Tibial nerve (tissue), 4 donors: ENCODE data around the gene PRPSAP1. TPM values are rescaled to one million over a fixed set of nuclear protein-coding genes. Genes with fewer than 3 reads are reported as not detected.

ENCODE experiments used
- DNase-seq, 2 donors: peaks; one replicate each; pipeline ENCODE4 v3.0.0-alpha.2; 2019; ENCODE audit warnings: low spot score in 2 of 2
- H3K27ac ChIP-seq, 4 donors: fragments of 200-600 bp; sonication (generic) in 3 of 4; one replicate each; pipeline ENCODE4 v1.5.1; 2017 to 2019; ENCODE audit warnings: mild to moderate bottlenecking in 1 of 4
- H3K27me3 ChIP-seq, 2 donors: fragments of 200-600 bp; sonication (generic) in 1 of 2; one replicate each; pipeline versions ENCODE4 v1.5.1 to v1.6.0; 2017 to 2019
- H3K36me3 ChIP-seq, 3 donors: fragments of 200-600 bp; sonication (generic); one replicate each; pipeline ENCODE4 v1.5.1; 2018 to 2019
- H3K4me1 ChIP-seq, 4 donors: fragments of 200-600 bp; sonication (generic) in 3 of 4; one replicate each; pipeline ENCODE4 v1.5.1; 2017 to 2019
- H3K4me3 ChIP-seq, 4 donors: fragments of 200-600 bp; sonication (generic) in 3 of 4; one replicate each; pipeline ENCODE4 v1.5.1; 2017 to 2019; ENCODE audit warnings: mild to moderate bottlenecking in 1 of 4, moderate library complexity in 1 of 4
- H3K9me3 ChIP-seq, 4 donors: fragments of 200-600 bp; sonication (generic) in 3 of 4; one replicate each; pipeline ENCODE4 v1.5.1; 2017 to 2019
- EP300 ChIP-seq, 2 donors: sonication (generic); formaldehyde crosslinking; IDR thresholded peaks; one replicate each; pipeline ENCODE4 v1.6.1; 2017; ENCODE audit warnings: antibody characterized with exemption in 2 of 2, mild to moderate bottlenecking in 1 of 2
- POLR2A ChIP-seq, 2 donors: fragments of 450-650 bp; IDR thresholded peaks; one replicate each; pipeline ENCODE4 v1.6.1; 2017; ENCODE audit warnings: antibody characterized with exemption in 2 of 2, mild to moderate bottlenecking in 2 of 2, moderate library complexity in 2 of 2
- WGBS, 2 donors: methylation state at CpG; one replicate each; pipeline ENCODE4 v1.1.5; 2018; 5-methylcytosine and 5-hydroxymethylcytosine counted together
- total RNA-seq, 4 donors: library from RNA; depleted of rRNA; stranded (reverse); fragments of >200 nt; gene quantifications; one replicate each; pipeline ENCODE4 v1.1.0, GENCODE V29; 2016
- TF ChIP-seq, protein P1 (sequence below), 5 experiments: fragments of 200-600 bp in 3 of 5; fragments of 450-650 bp in 2 of 5; sonication (generic) in 3 of 5; IDR thresholded peaks; one replicate each; pipeline ENCODE4 v1.5.1; 2016 to 2019; ENCODE audit warnings: antibody characterized with exemption in 5 of 5, mild to moderate bottlenecking in 3 of 5, moderate library complexity in 2 of 5

Gene PRPSAP1
- total RNA-seq, 4 donors from 2014 or later: 66.8 to 108 (median 96.2) TPM

- no peak for TF ChIP-seq POLR2A (IDR thresholded peaks at IDR 0.05)
- no peaks in the 10 kb centered on the region for H3K27me3 ChIP-seq
- H3K4me3 ChIP-seq: no peak overlapping the region
- H3K27ac ChIP-seq: no peak overlapping the region
- no peak for DNase-seq
- H3K36me3 ChIP-seq: peaks cover 0 to 78% (median 10%) of the 10 kb centered on the region in 3 donors
- WGBS, 2 donors: 67 to 71% methylated on average over 11 of the region's 11 CpGs
- peaks cover 0 to 26% (median 10%) of the 10 kb centered on the region in 4 donors for H3K4me1 ChIP-seq
- no peaks in the 10 kb centered on the region for H3K9me3 ChIP-seq
Observed at GRCh38 chr17:76390003-76390421, 36.3 kb upstream of the PRPSAP1 start.

DNA sequence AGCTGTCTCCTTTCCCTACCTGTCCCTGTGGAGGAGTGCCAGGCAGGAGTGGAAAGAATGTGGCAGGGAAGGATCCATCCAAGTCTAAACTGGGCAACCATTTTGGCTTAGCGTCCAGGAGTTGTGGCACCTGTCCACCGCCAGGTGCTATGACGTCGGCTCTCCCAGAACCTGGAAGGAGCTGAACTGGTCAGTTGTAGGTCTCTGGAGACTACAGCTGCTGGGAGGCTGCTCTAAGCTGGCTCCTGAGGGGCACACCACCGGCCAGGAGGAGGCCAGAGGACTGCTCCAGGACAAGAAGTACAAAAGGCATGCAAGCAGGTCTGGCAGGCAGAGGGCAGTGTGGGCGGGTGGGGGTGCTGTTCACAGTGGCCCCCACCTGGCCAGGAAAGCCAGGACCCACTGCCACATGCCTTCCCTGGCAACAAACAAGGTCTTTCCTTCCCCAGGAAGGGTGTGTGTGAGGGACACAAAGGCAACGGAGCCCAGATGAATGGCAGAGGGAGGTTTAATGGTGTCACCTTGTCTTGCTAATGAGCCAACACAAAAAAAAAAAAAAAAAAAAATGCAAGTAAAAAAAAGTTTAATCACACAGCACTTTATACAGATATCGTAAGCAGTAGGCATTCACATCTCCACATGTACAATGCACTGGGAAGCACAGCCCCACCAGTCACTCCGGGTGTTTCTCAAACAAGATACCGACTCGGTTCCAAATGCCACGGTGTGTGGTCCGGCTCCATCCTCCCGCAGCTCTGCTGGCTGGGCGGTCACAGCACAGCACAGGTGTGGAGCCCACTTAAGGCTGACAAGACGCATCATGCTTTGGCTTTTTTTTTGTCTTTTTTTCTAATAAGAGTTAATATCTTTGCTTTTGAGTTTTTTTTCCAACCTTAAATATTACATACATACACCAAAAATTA is 35.5 kb upstream of the PRPSAP1 start:
- TF ChIP-seq, protein P1, sequence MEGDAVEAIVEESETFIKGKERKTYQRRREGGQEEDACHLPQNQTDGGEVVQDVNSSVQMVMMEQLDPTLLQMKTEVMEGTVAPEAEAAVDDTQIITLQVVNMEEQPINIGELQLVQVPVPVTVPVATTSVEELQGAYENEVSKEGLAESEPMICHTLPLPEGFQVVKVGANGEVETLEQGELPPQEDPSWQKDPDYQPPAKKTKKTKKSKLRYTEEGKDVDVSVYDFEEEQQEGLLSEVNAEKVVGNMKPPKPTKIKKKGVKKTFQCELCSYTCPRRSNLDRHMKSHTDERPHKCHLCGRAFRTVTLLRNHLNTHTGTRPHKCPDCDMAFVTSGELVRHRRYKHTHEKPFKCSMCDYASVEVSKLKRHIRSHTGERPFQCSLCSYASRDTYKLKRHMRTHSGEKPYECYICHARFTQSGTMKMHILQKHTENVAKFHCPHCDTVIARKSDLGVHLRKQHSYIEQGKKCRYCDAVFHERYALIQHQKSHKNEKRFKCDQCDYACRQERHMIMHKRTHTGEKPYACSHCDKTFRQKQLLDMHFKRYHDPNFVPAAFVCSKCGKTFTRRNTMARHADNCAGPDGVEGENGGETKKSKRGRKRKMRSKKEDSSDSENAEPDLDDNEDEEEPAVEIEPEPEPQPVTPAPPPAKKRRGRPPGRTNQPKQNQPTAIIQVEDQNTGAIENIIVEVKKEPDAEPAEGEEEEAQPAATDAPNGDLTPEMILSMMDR (IDR thresholded peaks at IDR 0.05): no peak
- TF ChIP-seq POLR2A (IDR thresholded peaks at IDR 0.05): no peak
- TF ChIP-seq EP300 (IDR thresholded peaks at IDR 0.05): peak in 1 of 2 donors; percentile 9
- no peaks in the 10 kb centered on the region for H3K27me3 ChIP-seq
- H3K9me3 ChIP-seq: no peaks in the 10 kb centered on the region
- H3K4me3 ChIP-seq: no peak overlapping the region
- peak overlapping the region in 2 of 4 donors; percentile 38 to 42 for H3K27ac ChIP-seq
- WGBS, 2 donors: 74 to 79% methylated on average over 16 of the region's 16 CpGs
- peaks cover 0 to 32% (median 13%) of the 10 kb centered on the region in 4 donors for H3K4me1 ChIP-seq
- no peak for DNase-seq
- H3K36me3 ChIP-seq: peaks cover 0 to 70% (median 10%) of the 10 kb centered on the region in 3 donors

- Histone ChIP-seq H3K4me3 (no peak overlapping the region), H3K36me3 (peaks cover 0 to 50% (median 10%) of the 10 kb centered on the region in 3 donors), H3K9me3 (no peaks in the 10 kb centered on the region), H3K4me1 (peaks cover 0 to 50% (median 23%) of the 10 kb centered on the region in 4 donors), H3K27ac (no peak overlapping the region), H3K27me3 (no peaks in the 10 kb centered on the region)
- WGBS, 2 donors: 88 to 91% methylated on average over 26 of the region's 31 CpGs
- TF ChIP-seq EP300 (IDR thresholded peaks at IDR 0.05) (no peak), POLR2A (IDR thresholded peaks at IDR 0.05) (no peak)
- TF ChIP-seq, protein P1 (IDR thresholded peaks at IDR 0.05): no peak
- no peak for DNase-seq
Observed at GRCh38 chr17:76386966-76387765, 33.5 kb upstream of the PRPSAP1 start.

DNA sequence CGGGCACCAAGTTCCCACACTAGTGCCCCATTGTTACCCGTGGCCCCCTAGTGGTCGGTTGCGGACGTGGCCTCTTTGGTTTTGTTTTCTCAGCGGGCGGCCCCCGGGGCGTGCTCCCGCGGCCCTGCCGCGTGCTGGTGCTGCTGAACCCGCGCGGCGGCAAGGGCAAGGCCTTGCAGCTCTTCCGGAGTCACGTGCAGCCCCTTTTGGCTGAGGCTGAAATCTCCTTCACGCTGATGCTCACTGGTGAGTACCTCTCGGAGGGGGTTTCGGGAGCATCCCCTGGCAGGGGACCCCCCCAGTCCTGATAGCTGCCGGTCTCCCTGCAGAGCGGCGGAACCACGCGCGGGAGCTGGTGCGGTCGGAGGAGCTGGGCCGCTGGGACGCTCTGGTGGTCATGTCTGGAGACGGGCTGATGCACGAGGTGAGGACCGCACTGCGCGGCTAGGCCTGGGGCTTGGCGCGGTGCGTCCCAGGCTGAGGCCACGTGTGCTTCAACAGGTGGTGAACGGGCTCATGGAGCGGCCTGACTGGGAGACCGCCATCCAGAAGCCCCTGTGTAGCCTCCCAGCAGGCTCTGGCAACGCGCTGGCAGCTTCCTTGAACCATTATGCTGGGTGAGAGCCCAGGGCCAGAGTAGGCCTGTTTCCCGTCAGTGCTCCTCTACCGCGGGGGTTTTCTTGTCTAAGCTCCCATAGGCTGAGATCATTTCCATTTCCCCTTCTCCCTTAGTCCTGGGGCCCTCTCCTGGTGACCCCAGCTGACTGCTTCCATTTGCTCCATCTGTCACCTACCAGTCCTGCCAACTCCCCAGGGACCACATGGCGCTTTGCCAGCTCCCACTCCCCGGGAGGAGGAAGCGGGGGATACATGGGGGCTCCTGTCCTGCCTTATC is 32.4 kb upstream of the PRPSAP1 start:
- Histone ChIP-seq H3K36me3 (peaks cover 0 to 39% (median 5%) of the 10 kb centered on the region in 3 donors), H3K4me3 (peak overlapping the region; percentile 60 to 93 (median 68)), H3K27ac (peak overlapping the region; percentile 4 to 95 (median 84)), H3K27me3 (no peaks in the 10 kb centered on the region), H3K4me1 (peaks cover 0 to 60% (median 27%) of the 10 kb centered on the region in 4 donors), H3K9me3 (no peaks in the 10 kb centered on the region)
- WGBS, 2 donors: 15 to 25% methylated on average over 29 to 47 of the region's 52 CpGs
- TF ChIP-seq EP300 (IDR thresholded peaks at IDR 0.05): peak in 1 of 2 donors; percentile 8
- TF ChIP-seq, protein P1 (IDR thresholded peaks at IDR 0.05): peak; percentile 74 to 94 (median 85)
- TF ChIP-seq POLR2A (IDR thresholded peaks at IDR 0.05): peak in 1 of 2 donors; percentile 16
- peak; percentile 75 to 83 for DNase-seq
